ENCODE measurements around the gene CAPS. TPM values are rescaled to one million over a fixed set of nuclear protein-coding genes. Genes with fewer than 3 reads are reported as not detected.

The CAPS gene
- polyA plus RNA-seq, 2 of the 4 experiments (the other 2 are of a cell fraction) = 1.4 to 1.7 TPM

DNA sequence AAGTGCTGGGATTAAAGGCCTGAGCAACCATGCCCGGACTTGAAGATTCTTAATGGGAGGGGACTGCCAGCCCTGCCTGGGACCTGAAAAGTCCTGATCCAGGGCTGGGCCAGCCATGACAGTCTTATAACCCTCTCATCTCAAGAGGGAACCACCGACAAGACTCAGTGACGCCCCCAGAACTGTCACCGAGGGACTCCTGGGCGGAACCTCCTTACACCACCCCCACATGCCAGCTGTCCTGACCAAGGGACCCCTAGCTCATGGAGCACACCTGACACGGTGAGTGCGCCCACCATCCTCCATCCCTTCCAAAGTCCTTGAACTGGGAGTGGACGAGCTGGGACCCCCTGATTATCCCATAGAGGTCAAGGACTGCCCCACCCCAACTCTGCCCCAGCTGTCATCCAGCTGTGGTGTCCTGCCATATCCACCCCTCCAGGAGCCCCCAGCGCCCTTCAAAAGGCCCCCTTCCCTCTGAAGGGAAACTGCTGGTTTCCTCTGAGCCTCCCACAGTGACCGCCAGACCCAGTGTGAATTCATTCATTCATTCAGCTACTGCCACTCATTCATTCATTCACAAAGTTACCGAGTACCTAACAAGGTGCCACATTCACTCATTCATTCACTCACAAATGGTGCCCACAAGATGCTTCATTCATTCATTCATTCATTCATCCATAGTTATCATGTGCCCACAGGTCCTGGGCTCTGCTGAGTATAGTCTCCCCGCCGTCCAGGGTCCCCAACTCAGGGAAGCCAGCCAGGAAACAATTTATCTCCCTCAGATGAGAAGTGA is 14.1 kb upstream of the CAPS start:
- TF ChIP-seq RARB (CRISPR knock-in tag; IDR thresholded peaks at IDR 0.05) (no peak), MYC (IDR thresholded peaks at IDR 0.05; ENCODE audit: borderline replicate concordance, low read length) (no peak), KDM5A (IDR thresholded peaks at IDR 0.05) (no peak), POLR2A (IDR thresholded peaks at IDR 0.05; ENCODE audit: low read length) (no peak), CBX8 (IDR thresholded peaks at IDR 0.05) (no peak), CHD4 (IDR thresholded peaks at IDR 0.05; ENCODE audit: borderline replicate concordance) (no peak), EHF (CRISPR knock-in tag; IDR thresholded peaks at IDR 0.05) (no peak), EP300 (IDR thresholded peaks at IDR 0.05) (no peak), BHLHE40 (IDR thresholded peaks at IDR 0.05; ENCODE audit: low read depth, low read length) (no peak), PBX3 (IDR thresholded peaks at IDR 0.05) (no peak), CTCF (IDR thresholded peaks at IDR 0.05) (no peak), HDAC2 (IDR thresholded peaks at IDR 0.05) (no peak)
- Histone ChIP-seq H3K4me3 (no peak overlapping the region), H3K4me1 (peaks cover 5% of the 10 kb centered on the region; the same call in 1 of the 3 replicates), H3K9me3 (no peaks in the 10 kb centered on the region), H3K4me2 (no peak overlapping the region), H3K27ac (no peak overlapping the region)
- ChIA-PET CTCF (interaction anchor here (0.8 to 1.5 kb wide), 4 partner anchors 77 to 126 kb away, joined by 3 to 5 read pairs (median 4); no protein-coding TSS in a partner anchor), POLR2A (no interaction called here)
- 90% methylated on average over 12 of the region's 13 CpGs for WGBS (ENCODE audit: missing lambda C conversion rate)
- ATAC-seq = no peak
- FAIRE-seq = no peak
- DNase-seq (ENCODE audit: low read depth in 1 of 2, low spot score in 1 of 2) = no peak

DNA sequence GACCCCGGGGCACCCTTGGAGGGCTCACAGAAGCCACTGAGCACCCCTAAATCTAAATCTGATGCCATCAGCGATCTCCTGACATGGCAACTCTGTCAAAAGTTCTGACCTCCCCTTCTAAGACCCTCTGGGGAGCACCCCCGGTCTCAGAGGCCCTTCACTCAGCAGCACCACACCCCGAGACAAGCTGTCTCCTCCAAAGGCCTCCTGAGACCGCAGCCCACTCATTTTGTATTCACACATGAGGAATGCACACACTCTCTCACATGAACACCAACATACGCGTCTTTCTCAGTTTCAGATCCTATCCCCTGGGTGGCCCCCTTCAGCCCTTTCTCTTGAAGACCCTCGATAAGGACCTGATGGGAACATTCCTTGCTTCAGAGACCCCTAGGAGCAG is 13.1 kb upstream of the CAPS start:
- 94% methylated on average over 8 of the region's 8 CpGs for WGBS (ENCODE audit: missing lambda C conversion rate)
- FAIRE-seq (no peak), ATAC-seq (no peak), DNase-seq (ENCODE audit: low read depth in 1 of 2, low spot score in 1 of 2) (no peak)
- CTCF ChIA-PET = interaction anchor here (3.4 kb wide), 1 partner anchor 9 kb away, joined by 19 read pairs; no protein-coding TSS in a partner anchor
- Histone ChIP-seq H3K27ac (no peak overlapping the region), H3K9me3 (no peaks in the 10 kb centered on the region), H3K4me3 (no peak overlapping the region), H3K4me2 (no peak overlapping the region), H3K4me1 (peaks cover 5% of the 10 kb centered on the region; the same call in 1 of the 3 replicates)
- POLR2A ChIA-PET = no interaction called here
- TF ChIP-seq POLR2A (IDR thresholded peaks at IDR 0.05; ENCODE audit: low read length) = no peak
- no peak for TF ChIP-seq SMC3 (IDR thresholded peaks at IDR 0.05)

- H3K4me3 ChIP-seq = peak overlapping the region; percentile 99
- no peak for TF ChIP-seq SREBF2 (IDR thresholded peaks at IDR 0.05)
- no peak for TF ChIP-seq PBX3 (IDR thresholded peaks at IDR 0.05)
- TF ChIP-seq PHF8 (IDR thresholded peaks at IDR 0.05; ENCODE audit: borderline replicate concordance, low read depth) = no peak
- TF ChIP-seq FOSL2 (IDR thresholded peaks at IDR 0.05) = no peak
- 0 out of 2 replicates have a peak, but pooled peaks have one; percentile 7 for TF ChIP-seq FOSL2 (CRISPR knock-in tag; IDR thresholded peaks at IDR 0.05)
- TF ChIP-seq REST (IDR thresholded peaks at IDR 0.05) = no peak
- TF ChIP-seq NFE2L2 (conservative IDR thresholded peaks at IDR 0.05; ENCODE audit: low read length) = no peak
- H3K4me2 ChIP-seq = peak overlapping the region; percentile 73
- 3% methylated on average over 9 of the region's 27 CpGs for WGBS (ENCODE audit: missing lambda C conversion rate)
- H3K27ac ChIP-seq = peak overlapping the region; percentile 95 to 98
- ChIA-PET CTCF (interaction anchor here (0.9 to 4.4 kb wide), 5 partner anchors 11 to 119 kb away, joined by 3 to 37 read pairs (median 4); no protein-coding TSS in a partner anchor), POLR2A (interaction anchor here (1.0 to 2.7 kb wide), 5 partner anchors 75 to 213 kb away, joined by 3 to 42 read pairs (median 5); partner anchors contain the start of gene RPL36)
- no peaks in the 10 kb centered on the region for H3K9me3 ChIP-seq
- DNase-seq (ENCODE audit: low read depth in 1 of 2, low spot score in 1 of 2) (no peak), ATAC-seq (peak in 1 of 2 experiments; percentile 1; a peak in 2 of 6 replicates), FAIRE-seq (no peak)
- H3K4me1 ChIP-seq = peaks cover 5% of the 10 kb centered on the region; the same call in 1 of the 3 replicates
Measured at GRCh38 chr19:5903056-5903623, 10.9 kb upstream of the CAPS start.
